ENCODE data around the gene KRTAP1-5. TPM values are rescaled to one million over a fixed set of nuclear protein-coding genes. Genes with fewer than 3 reads are reported as not detected.

The KRTAP1-5 gene
- total and polyA plus RNA-seq, 7 donors, result not detected

- 50 to 73% (median 60%) methylated on average over 12 of the region's 12 CpGs for WGBS, 3 donors
- Histone ChIP-seq H3K4me3 (no peak within 1 kb of the TSS), H3K27ac (no peak within 1 kb of the TSS), H3K9me3 (no peaks in the 10 kb centered on the region), H3K4me1 (no peaks in the 10 kb centered on the region), H3K27me3 (ENCODE audit: insufficient read depth in 3 of 3, low read length in 2 of 3) (peaks cover 0 to 27% (median 7%) of the 10 kb centered on the region in 3 donors), H3K36me3 (ENCODE audit: insufficient read depth in 1 of 2, low read depth in 1 of 2) (no peaks in the 10 kb centered on the region)
- no peak for ATAC-seq
- TF ChIP-seq, protein P1, sequence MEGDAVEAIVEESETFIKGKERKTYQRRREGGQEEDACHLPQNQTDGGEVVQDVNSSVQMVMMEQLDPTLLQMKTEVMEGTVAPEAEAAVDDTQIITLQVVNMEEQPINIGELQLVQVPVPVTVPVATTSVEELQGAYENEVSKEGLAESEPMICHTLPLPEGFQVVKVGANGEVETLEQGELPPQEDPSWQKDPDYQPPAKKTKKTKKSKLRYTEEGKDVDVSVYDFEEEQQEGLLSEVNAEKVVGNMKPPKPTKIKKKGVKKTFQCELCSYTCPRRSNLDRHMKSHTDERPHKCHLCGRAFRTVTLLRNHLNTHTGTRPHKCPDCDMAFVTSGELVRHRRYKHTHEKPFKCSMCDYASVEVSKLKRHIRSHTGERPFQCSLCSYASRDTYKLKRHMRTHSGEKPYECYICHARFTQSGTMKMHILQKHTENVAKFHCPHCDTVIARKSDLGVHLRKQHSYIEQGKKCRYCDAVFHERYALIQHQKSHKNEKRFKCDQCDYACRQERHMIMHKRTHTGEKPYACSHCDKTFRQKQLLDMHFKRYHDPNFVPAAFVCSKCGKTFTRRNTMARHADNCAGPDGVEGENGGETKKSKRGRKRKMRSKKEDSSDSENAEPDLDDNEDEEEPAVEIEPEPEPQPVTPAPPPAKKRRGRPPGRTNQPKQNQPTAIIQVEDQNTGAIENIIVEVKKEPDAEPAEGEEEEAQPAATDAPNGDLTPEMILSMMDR (IDR thresholded peaks at IDR 0.05), result no peak
- DNase-seq, result no peak
- intact Hi-C loops (cut with DNase I), result no loop called here
These were observed 2.7 kb upstream of the KRTAP1-5 start, which contains the start of gene KRTAP1-4 for GRCh38 chr17:41029633-41030245. Gene KRTAP1-4 (minus strand): TSS chr17:41030195. CDS start chr17:41030078, 117 bp downstream.

- no peaks in the 10 kb centered on the region for H3K36me3 ChIP-seq (ENCODE audit: insufficient read depth in 1 of 2, low read depth in 1 of 2)
- no peak for DNase-seq
- peaks cover 0 to 13% (median under 1%) of the 10 kb centered on the region in 3 donors for H3K27me3 ChIP-seq (ENCODE audit: insufficient read depth in 3 of 3, low read length in 2 of 3)
- no peaks in the 10 kb centered on the region for H3K9me3 ChIP-seq
- 77 to 89% (median 79%) methylated on average over 3 of the region's 3 CpGs for WGBS, 3 donors
- no peak overlapping the region for H3K27ac ChIP-seq
- no peak overlapping the region for H3K4me3 ChIP-seq
- ATAC-seq, result no peak
- no peaks in the 10 kb centered on the region for H3K4me1 ChIP-seq
- TF ChIP-seq, protein P1 (IDR thresholded peaks at IDR 0.05), result no peak
- intact Hi-C loops (cut with DNase I), result no loop called here
These were observed 2.3 kb downstream of the KRTAP1-5 start for GRCh38 chr17:41024697-41025096.

DNA sequence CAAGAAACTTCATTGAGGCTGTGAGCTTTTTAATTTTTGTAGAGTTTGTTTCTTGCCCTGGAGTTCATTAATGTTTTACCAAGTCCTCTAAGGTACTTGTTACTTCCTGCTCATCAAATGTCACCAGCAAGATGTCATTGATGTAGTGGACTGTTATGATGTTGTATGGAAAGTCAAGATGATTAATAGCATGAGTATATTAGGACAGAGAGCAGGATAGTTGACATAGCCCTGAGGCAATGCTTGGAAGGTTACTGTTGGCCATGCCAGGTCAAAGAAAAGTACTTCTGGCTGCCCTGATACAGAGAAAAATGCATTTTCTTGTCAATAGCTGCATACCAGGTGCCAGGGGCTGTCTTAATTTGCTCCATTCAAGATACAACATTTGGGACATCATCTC is 6.7 kb downstream of the KRTAP1-5 start:
- Histone ChIP-seq H3K4me3 (no peak overlapping the region), H3K27ac (no peak overlapping the region), H3K36me3 (ENCODE audit: insufficient read depth in 1 of 2, low read depth in 1 of 2) (no peaks in the 10 kb centered on the region), H3K4me1 (no peaks in the 10 kb centered on the region), H3K27me3 (ENCODE audit: insufficient read depth in 3 of 3, low read length in 2 of 3) (no peaks in the 10 kb centered on the region), H3K9me3 (no peaks in the 10 kb centered on the region)
- DNase-seq (no peak), ATAC-seq (no peak)
- TF ChIP-seq, protein P1 (IDR thresholded peaks at IDR 0.05), result no peak
- intact Hi-C loops (cut with DNase I), result no loop called here

DNA sequence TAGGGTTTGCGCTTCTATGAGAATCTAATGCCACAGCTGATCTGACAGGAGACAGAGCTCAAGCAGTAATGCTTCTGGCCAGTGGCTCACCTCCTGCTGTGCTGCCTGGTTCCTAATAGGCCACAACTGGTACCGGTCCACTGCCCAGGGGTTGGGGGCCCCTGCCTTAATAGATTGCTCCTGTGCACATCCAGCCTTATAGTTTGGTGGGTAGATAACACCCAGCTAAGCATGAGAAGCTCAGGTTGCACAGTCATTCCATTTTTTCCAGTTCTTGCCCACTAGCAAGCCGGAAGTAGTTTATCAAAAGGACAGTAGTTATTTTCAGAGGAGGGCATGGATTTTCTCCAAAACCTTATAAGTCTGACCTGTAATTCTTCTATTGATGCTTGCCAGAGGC is 7.6 kb downstream of the KRTAP1-5 start:
- H3K36me3 ChIP-seq (ENCODE audit: insufficient read depth in 1 of 2, low read depth in 1 of 2), result no peaks in the 10 kb centered on the region
- TF ChIP-seq, protein P1 (IDR thresholded peaks at IDR 0.05), result no peak
- DNase-seq, result no peak
- intact Hi-C loops (cut with DNase I), result no loop called here
- ATAC-seq, result no peak
- no peak overlapping the region for H3K27ac ChIP-seq
- H3K4me1 ChIP-seq, result no peaks in the 10 kb centered on the region
- H3K4me3 ChIP-seq, result no peak overlapping the region
- WGBS, 3 donors, result 88 to 90% (median 90%) methylated on average over 3 of the region's 3 CpGs
- no peaks in the 10 kb centered on the region for H3K27me3 ChIP-seq (ENCODE audit: insufficient read depth in 3 of 3, low read length in 2 of 3)
- no peaks in the 10 kb centered on the region for H3K9me3 ChIP-seq

DNA sequence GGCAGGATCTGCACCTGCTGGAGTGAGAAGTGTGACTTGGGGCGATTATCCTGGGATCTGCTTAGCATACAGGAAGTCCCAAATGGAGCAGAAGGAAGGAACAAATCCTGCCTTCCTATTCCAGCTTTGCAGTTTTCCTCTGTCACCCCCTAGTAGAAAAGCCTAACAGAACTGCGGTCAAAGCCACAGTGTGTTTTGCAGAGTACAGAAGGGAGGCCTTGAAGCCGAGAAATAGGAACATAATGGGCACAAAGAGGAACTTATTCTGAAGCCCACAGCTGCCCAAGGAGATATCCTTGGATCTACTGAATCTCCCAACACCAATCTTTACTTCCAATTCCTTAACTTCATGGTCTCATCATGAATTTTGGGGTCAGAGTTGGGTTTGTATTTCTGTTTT is 8.5 kb downstream of the KRTAP1-5 start:
- intact Hi-C loops (cut with DNase I), result no loop called here
- no peak overlapping the region for H3K27ac ChIP-seq
- TF ChIP-seq, protein P1 (IDR thresholded peaks at IDR 0.05), result no peak
- ATAC-seq, result no peak
- H3K4me1 ChIP-seq, result no peaks in the 10 kb centered on the region
- no peaks in the 10 kb centered on the region for H3K9me3 ChIP-seq
- no peak overlapping the region for H3K4me3 ChIP-seq
- WGBS, 3 donors, result 77 to 85% (median 82%) methylated on average over 3 of the region's 3 CpGs
- DNase-seq, result no peak
- H3K27me3 ChIP-seq (ENCODE audit: insufficient read depth in 3 of 3, low read length in 2 of 3), result no peaks in the 10 kb centered on the region
- no peaks in the 10 kb centered on the region for H3K36me3 ChIP-seq (ENCODE audit: insufficient read depth in 1 of 2, low read depth in 1 of 2)
